HS-27A (cell line): ENCODE results near the gene ETV1.
"Not testable (repeated sequence)": the region's sequence is repeated elsewhere in the genome, so short reads cannot be mapped to it uniquely, and the experiment has no call there.

ENCODE experiments used
- DNase-seq: peaks from one replicate; pipeline ENCODE4 v3.0.0-alpha.2; 2012; ENCODE audit warnings: low read depth, missing footprints

ETV1 gene

GRCh38 chr7:13932131-13932530 is 57.3 kb downstream of the ETV1 start:
- no peak for DNase-seq

GRCh38 chr7:13921062-13921461 is 68.4 kb downstream of the ETV1 start:
- DNase-seq: no peak

DNA sequence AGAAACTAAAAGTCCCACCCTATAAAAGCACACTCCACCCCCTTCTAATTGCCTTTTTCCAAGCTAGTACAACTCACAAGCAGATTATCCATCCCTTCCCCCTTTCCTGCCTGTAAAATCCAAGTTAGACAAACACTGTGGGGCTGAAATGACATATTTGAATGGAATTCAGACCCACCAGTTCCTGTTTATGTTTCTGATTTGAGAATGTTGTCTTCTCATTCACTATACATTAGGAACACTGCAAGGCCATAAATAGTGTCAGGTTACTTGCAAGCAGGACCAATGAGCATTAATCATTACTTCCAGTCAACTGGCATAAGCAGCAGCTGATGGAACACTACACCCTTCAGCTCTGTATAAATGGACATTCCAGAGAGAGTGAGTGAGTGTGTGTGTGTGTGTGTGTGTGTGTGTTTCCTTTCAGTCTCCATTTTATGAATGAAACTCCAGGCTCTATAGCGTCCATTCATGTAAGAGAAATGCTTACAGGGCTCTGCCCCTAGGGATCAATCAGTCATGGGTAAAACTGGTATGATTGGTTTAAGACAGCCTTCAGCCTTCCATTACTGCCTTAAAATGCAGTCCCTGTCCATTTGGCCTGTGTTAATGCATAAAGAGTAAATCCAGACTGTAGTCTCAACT is 69.3 kb downstream of the ETV1 start:
- DNase-seq: peak; percentile 91

GRCh38 chr7:13918333-13918732 is 71.1 kb downstream of the ETV1 start:
- DNase-seq: not testable (repeated sequence)

DNA sequence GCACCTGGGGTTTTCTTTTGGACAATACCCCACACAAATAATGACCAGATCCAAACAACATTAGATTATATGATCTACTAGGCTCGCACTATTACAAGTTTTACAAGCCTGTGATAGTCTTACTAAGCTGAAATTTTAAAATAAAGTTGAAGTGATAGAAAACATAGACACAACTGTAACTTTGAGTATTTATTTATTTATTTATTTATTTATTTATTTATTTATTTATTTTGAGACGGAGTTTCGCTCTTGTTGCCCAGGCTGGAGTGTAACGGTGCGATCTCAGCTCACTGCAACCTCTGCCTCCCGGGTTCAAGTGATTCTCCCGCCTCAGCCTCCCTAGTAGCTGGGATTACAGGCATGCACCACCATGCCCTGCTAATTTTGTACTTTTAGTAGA is 72.4 kb downstream of the ETV1 start:
- DNase-seq: not testable (repeated sequence)

- DNase-seq: no peak
Measured at GRCh38 chr7:13915891-13916290, 73.6 kb downstream of the ETV1 start.

- DNase-seq: no peak
Measured at GRCh38 chr7:13912715-13913278, 76.7 kb downstream of the ETV1 start.

GRCh38 chr7:13911909-13912308 is 77.6 kb downstream of the ETV1 start:
- DNase-seq: no peak

- DNase-seq: no peak
Measured at GRCh38 chr7:13910805-13911551, 78.5 kb downstream of the ETV1 start.

DNA sequence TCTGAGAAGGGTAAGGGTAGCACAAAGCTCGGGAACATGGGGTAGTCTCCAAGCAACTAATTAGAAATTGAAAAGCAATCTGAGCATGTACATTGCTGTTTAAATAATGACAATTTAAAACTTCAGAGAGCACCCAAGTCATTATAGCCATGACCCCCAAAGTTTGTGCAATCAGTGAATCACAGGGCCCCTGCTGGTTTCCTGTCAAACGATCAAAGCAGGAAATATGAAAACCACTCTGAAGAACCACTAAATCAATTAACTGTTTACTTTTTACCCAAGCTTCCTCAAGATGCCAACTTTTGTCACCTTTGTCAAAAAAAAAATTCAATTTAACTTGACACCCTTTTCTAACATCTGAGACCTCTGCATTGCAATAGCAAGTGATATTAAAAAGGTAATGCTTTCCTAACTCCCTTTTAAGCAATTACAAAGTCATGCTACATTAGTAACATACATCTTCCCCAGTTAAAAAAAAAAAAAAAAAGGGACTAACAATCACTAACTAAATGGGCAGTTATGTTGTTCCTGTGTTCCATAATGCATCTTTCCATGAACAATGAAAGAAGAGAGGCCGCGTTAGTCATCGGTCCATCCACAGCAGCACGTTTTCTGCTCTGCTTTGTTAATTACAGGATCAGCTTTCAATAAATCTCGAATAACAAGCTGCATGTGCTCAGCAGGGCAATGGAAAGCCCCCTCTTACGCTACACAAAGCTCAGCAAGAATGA is 80.6 kb downstream of the ETV1 start:
- no peak for DNase-seq

GRCh38 chr7:13907831-13908230 is 81.6 kb downstream of the ETV1 start:
- no peak for DNase-seq

DNA sequence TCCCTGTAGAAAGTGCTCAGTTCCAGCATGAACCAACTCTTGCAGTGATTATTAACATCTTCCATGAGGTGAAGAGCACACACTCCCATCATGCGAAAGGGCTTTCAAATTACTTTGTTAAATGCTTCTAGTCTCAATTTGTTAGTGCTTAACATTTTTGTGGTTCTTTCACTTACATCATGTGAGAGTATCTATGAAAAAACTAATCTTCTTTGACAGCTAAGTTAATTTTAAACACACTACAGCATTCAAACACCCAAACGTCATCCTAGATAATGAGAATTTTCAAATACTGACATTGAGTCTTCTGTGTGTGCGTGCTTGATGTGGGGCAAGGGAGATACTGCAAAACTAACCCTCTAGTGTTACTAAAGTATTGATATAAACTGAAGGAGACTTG is 84.8 kb downstream of the ETV1 start:
- no peak for DNase-seq

DNA sequence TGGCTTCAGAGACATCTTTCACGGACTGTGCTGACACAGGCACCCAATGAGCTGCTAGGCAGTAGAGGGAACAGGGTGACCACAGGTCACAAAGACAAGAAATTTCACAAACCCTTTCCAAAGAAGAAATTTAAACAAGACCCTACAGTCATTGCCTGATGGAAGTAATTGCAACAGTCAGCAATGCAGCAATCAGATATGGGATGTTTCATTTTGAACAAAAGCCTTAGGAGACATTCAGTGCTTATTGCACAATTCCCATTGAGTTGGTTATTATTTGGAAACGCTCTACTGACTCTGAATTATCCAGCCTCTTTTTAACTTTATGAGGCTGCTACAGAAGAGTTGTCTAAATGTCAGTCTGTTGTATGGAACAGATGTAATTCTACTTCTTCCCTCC is 85.5 kb downstream of the ETV1 start:
- no peak for DNase-seq

GRCh38 chr7:13901577-13901976 is 87.9 kb downstream of the ETV1 start:
- DNase-seq: no peak

DNA sequence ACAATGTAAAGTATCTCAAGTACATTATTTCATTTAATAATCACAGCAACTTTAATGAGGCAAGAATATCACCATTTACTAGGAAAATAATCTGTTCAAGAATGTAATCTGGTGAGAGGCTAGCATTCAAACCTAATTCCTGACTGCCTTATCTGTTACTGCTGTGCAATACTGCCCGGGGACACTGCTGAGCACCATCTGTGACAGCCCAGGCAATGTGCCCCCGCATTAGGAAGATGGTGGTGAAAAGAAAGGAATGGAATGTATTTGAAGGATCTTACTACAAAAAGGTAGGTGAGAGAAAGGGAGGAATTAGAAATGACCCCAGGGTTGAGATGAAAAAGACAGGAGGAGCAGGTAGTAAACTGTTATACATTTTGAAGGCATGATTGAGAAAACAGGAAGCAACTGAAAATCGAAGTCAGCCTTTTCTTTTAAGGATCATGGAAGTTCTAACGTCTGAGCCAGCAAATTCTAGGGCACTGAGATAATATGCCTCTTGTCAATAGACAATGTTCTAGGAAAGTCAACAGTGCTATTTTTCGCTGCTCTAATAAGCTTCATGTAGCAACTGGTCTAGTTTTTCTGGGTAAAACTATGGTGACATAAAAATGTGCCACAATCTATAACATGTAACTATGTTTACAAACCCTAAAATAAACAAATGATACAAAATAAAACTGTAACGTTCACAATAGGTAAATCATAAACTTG is 90.4 kb downstream of the ETV1 start:
- DNase-seq: no peak

DNA sequence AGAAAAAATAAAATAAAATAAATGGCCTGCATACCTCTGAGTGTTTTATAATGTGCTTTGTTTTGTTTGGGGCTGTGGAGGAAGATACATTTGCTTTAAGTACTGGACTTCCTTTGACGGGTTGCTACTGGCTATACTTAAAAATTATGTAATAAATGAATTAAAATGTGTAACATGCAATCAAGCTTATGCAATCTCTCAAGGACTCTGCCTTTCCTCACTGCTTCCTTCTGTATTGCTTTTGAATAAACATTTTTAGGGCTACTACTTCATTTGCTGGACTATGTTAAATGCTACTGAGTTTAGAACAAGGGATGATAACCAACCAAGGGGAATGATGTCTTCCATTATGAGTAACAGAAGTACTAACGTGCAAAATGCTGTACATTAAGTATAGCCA is 91.6 kb downstream of the ETV1 start:
- no peak for DNase-seq

GRCh38 chr7:13894954-13895353 is 94.5 kb downstream of the ETV1 start:
- DNase-seq: no peak

- DNase-seq: no peak
Measured at GRCh38 chr7:13894377-13894776, 95.1 kb downstream of the ETV1 start.

GRCh38 chr7:13890793-13891192 is 98.7 kb downstream of the ETV1 start:
- DNase-seq: no peak

DNA sequence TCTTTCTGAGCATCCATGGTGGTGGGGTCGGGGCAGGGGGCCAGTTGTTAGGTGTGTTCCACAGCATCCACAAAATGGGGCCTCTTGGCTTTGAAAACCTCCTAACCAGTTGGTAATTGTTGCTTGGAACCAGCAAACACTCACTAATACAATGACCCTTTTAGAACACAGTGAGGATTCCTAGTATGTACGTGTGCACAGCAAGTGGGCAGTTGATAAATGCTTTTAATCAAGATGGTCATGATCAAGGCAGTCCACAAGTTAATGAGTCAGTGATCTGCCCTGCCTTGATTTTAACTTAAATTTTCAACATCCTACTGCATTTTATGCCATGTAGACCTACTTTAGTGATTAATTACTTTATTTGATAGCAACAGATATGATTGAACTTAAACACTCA is 103.1 kb downstream of the ETV1 start:
- no peak for DNase-seq

DNA sequence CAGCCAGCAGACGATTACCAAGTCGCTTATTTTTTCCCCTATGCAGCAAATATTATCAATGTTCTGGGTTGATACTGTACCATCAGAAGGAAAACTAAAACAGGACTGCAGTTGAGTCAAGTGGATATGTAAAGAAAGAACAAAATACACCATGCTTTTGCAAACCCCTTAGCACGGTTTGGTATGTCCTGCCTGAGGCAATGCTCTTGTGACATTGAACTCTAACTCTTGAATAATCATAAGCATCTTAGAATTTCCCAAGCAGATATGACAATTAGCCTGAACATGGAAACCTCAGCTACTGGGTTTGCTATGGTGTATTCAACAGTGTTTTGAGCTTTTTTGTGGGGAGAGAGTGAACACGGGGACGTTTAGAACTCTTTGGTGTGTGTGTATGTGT is 107.4 kb downstream of the ETV1 start:
- no peak for DNase-seq

DNA sequence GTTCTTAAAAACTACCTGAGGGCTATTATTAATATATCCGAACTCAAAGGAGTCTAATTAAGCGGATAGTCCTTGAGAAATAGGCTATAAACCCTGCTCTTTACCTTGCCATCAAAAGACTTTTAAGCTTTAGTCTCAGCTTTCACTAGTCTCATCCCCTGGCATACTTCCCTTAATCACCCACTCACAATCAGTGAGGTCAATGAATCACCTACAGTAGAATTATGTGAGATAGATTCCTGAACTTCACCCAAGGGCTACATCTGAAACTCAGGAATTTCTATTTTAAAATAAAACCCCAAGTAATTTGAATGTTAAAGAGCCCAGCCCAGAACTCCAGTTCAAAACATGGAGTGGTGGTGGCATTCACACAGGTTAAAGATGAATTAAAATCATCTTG is 108.7 kb downstream of the ETV1 start:
- peak; percentile 7 for DNase-seq
